ENCODE results near the gene SGMS1.
"Not testable (repeated sequence)": the region's sequence is repeated elsewhere in the genome, so short reads cannot be mapped to it uniquely, and the experiment has no call there.

Gene SGMS1

GRCh38 chr10:50503661-50504320, 120.0 kb downstream of the SGMS1 start:
- no peak for DNase-seq

GRCh38 chr10:50503156-50503555, 120.6 kb downstream of the SGMS1 start:
- not testable (repeated sequence) for DNase-seq

GRCh38 chr10:50501924-50502452, 121.8 kb downstream of the SGMS1 start:
- DNase-seq = no peak

- DNase-seq = no peak
Observed at GRCh38 chr10:50501478-50501877, 122.3 kb downstream of the SGMS1 start.

GRCh38 chr10:50498465-50498864, 125.3 kb downstream of the SGMS1 start:
- no peak for DNase-seq

GRCh38 chr10:50497758-50498157, 126.0 kb downstream of the SGMS1 start:
- DNase-seq = no peak

GRCh38 chr10:50496228-50496627, 127.5 kb downstream of the SGMS1 start:
- DNase-seq = no peak

GRCh38 chr10:50490241-50490640, 133.5 kb downstream of the SGMS1 start:
- DNase-seq = no peak

- not testable (repeated sequence) for DNase-seq
Observed at GRCh38 chr10:50484550-50484949, 139.2 kb downstream of the SGMS1 start.

GRCh38 chr10:50480054-50481007, 143.4 kb downstream of the SGMS1 start:
- no peak for DNase-seq

GRCh38 chr10:50477287-50478203, 146.2 kb downstream of the SGMS1 start:
- no peak for DNase-seq

GRCh38 chr10:50473756-50474155, 150.0 kb downstream of the SGMS1 start:
- DNase-seq = no peak

- no peak for DNase-seq
Observed at GRCh38 chr10:50472914-50473313, 150.8 kb downstream of the SGMS1 start.

- no peak for DNase-seq
Observed at GRCh38 chr10:50471583-50471975, 152.2 kb downstream of the SGMS1 start.

GRCh38 chr10:50470798-50471582, 152.8 kb downstream of the SGMS1 start:
- DNase-seq = no peak

GRCh38 chr10:50470345-50470744, 153.4 kb downstream of the SGMS1 start:
- no peak for DNase-seq

GRCh38 chr10:50469778-50470193, 154.0 kb downstream of the SGMS1 start:
- no peak for DNase-seq

GRCh38 chr10:50469288-50469687, 154.5 kb downstream of the SGMS1 start:
- no peak for DNase-seq

- DNase-seq = no peak
Observed at GRCh38 chr10:50467209-50467608, 156.5 kb downstream of the SGMS1 start.

GRCh38 chr10:50464004-50464409, 159.7 kb downstream of the SGMS1 start:
- DNase-seq = no peak

GRCh38 chr10:50461834-50462233, 161.9 kb downstream of the SGMS1 start:
- no peak for DNase-seq

- no peak for DNase-seq
Observed at GRCh38 chr10:50461123-50461522, 162.6 kb downstream of the SGMS1 start.
